Stimulated activated CD4-positive, alpha-beta T cell treated with anti-CD3 and anti-CD28 coated beads, TNF-alpha, amount 100 ng/mL, for 4 hours (primary cell): Measurements from ENCODE around the gene CEBPG.

Experiments used
- DNase-seq, 3 experiments: peaks; one replicate each; pipeline ENCODE4 v3.0.0-alpha.2; 2020; ENCODE audit warnings: low read depth in 3 of 3

Gene CEBPG

GRCh38 chr19:33350538-33351309, 22.8 kb upstream of the CEBPG start:
- DNase-seq = no peak

- DNase-seq = no peak
These were observed 18.0 kb upstream of the CEBPG start for GRCh38 chr19:33355535-33355934.

DNA sequence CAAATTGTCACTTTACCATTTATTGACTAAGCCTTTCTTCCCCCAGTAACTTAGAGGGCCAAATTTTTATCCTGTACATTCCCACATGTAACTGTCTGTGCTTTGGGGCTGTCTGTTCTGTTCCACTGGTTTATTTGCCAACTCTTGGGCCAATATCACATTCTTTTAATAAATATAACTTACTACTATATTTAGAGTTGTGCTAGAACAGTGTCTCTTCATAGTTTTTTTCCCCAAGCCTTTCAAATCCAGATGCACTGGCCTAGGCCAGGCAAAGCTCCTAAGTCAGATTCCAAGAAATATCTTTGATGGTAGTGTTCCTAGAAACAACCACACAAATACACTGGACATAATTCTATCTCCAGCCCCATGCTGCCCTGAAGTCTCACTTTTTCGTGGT, 16.0 kb upstream of the CEBPG start:
- DNase-seq = no peak

DNA sequence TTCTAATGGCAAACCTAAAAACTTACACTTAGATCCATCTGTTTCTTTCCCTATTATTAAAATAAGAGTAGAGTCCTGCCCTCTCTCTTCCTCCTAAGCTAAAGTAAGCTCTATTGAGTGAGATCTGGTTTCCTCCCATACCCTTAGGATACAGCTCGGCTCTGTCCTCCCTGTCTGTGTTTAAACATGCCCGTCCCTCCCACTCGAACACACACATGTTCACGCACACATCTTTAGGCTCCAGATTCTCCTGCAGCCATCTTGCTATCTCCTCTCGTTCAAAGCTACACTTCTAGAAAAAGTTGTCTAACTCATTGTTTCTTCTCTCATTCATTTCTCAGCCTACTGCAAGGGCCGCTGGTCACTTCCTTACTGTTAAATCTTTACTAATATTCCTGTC, 15.1 kb upstream of the CEBPG start:
- no peak for DNase-seq

DNA sequence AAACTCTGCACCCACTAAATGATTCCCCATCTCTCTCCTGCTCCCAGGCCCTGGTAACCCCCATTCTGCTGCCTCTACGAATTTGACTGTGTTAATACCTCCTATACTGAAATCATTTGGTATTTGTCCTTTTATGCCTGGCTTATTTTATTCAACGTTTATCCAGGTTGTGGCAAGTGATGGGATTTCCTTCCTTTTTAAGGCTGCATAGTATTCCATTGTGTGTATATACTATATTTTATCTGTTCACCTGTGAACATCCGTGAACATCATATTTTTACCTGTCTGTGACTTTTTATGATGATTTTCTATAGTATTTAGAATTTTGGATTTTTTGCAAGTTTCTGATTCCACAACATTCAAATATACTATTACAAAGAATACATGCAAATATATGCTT, 13.9 kb upstream of the CEBPG start:
- DNase-seq = no peak

GRCh38 chr19:33362508-33363228, 10.8 kb upstream of the CEBPG start:
- DNase-seq = no peak

DNA sequence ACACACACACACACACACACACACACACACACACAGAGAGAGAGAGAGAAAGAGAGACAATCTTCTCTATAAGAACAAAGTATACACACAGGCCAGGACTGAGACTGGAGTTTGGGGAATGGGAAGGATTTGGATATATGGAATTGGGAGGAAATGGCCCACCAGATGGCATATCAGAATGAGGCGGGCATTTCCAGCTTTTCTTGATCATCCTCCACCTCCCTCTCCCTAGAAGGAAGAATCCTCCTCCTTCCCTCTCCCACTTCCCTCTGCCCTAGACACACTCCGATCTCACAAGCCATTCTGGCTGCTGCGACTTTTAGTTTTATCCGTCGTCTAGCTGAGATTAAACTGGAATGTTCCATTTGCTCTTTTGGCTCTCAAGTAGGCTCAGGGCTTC, 10.0 kb upstream of the CEBPG start:
- no peak for DNase-seq

DNA sequence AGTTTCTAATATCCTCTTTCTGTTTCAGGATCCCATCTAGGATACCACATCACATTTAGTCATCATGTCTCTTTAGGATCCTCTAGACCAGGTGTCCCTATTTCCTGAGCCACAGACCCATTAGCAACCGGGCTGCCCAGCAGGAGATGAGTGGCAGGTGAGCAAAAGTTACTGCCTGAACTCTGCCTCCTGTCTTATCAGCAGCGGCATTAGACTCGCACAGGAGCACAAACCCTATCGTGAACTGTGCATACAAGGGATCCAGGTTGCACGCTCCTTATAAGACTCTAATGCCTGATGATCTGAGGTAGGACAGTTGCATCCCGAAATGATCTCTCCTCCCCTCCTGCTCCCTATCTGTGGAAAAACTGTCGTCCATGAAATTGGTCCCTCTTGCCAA, 7.8 kb upstream of the CEBPG start:
- no peak for DNase-seq

DNA sequence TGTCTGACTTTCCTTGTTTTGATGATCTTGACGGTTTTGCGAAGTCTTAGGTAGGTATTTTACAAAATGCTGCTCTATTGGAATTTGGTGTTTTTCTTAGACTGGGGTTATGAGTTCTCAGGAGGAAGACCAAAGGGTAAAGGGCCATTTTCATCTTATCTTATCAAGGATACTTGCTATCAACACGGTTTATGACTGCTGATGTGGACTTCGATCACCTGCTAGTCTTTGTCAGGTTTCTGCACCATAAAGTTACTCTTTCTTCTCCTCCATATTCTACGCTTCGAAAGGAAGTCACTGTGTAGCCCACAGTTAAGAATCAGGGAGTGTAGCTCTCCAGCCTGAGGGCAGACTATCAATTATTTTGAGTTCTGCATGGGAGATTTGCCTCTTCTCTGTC, 7.4 kb upstream of the CEBPG start:
- no peak for DNase-seq

GRCh38 chr19:33366897-33367296, 6.6 kb upstream of the CEBPG start:
- DNase-seq = no peak

GRCh38 chr19:33368074-33368864, 5.2 kb upstream of the CEBPG start:
- DNase-seq = no peak

GRCh38 chr19:33370783-33371182, 2.7 kb upstream of the CEBPG start:
- no peak for DNase-seq

GRCh38 chr19:33374236-33374714, 766 bp downstream of the CEBPG start:
- DNase-seq = no peak

DNA sequence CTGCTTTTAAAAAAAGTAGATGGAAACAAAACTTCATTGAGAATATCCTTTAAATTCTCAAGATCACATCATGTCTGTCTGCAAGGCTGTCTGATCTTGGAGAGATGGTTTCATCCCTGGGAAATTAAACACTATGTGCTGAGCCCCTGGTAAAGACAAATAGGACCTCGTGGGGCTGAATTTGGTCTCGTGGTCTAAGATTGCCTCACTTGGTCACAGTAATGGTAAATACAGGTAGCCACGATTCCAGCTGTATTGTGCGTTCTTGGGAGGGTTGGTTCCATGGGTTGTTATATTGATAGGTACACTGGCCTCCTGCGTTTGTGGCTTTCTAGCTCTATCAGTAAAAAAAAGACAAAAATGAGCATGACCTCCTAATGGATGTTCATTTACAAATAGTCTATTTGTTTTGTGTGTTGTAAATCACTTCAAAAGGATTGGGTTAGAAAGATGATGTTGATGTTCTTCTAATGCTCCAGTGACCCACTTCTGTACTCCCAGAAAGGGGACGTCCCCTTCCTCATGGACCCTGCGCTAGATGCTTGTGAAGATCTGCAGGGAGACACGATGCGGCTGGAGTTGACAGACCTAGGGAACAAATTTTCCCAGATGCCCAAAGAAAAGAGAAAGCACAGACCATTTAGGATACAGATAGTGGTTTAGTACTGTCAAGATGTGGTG, 1.8 kb downstream of the CEBPG start:
- no peak for DNase-seq

GRCh38 chr19:33375837-33376159, 2.3 kb downstream of the CEBPG start:
- no peak for DNase-seq

DNA sequence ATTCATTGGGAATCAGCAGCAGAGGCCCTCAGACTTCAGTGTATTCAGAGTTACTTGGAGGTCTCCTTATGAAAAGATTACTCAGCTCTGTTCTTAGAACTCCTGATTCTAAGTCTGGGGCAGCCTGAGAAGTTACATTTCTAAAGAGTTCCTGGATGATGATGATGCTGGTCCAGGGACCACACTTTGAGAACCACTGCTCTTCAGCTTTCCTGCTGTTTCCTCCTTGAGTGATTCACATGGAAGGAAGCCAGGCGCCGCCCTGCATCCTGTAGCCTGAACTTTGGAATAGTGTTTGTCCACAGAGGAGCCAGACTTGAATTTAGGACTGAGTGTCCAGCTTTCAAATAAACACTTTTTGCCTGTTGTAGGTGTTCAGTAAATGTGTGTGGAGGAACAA, 2.9 kb downstream of the CEBPG start:
- DNase-seq = no peak

DNA sequence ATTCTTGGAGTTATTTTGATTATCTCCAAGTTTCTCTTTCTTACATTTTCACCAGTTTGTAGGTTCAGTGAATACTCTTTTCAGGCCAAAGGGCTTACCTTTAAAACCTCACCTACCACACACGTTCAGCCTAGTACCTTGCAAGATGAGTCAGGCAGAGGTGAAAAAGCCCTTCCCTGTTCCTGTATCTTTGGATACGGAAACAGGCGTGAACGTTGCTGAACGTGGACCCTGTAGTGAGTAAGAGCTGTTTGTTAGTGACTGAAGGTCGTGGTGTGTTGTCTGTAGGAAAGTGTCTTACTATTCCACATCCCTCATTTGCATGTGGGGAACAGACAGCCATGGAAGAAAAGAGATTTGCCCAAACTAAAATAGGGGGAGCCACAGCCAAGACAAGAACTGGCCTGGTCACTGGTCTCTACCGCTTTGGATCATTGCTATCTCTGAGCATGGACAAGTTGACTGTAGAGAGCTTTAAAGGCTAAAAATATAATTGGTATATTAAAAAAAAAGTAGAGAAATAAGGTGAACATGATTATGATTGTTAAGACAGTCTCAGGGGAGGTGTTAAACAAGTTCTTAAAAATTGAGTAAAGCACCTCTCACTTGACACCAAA, 3.5 kb downstream of the CEBPG start:
- no peak for DNase-seq

- no peak for DNase-seq
These were observed 4.3 kb downstream of the CEBPG start for GRCh38 chr19:33377586-33378475.

DNA sequence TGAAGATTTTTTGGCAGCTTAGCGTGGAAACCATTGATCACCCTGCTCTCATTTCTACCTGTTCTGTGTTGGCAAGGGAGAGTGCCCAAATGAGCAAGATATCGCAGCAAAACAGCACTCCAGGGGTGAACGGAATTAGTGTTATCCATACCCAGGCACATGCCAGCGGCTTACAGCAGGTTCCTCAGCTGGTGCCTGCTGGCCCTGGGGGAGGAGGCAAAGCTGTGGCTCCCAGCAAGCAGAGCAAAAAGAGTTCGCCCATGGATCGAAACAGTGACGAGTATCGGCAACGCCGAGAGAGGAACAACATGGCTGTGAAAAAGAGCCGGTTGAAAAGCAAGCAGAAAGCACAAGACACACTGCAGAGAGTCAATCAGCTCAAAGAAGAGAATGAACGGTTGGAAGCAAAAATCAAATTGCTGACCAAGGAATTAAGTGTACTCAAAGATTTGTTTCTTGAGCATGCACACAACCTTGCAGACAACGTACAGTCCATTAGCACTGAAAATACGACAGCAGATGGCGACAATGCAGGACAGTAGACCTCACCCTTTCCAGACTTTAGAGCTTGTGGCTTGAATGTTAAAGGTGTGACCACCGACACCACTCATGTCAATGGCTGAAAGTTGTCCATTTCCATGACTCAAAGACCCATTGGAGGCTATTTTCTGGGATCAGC, 5.8 kb downstream of the CEBPG start:
- DNase-seq = no peak

DNA sequence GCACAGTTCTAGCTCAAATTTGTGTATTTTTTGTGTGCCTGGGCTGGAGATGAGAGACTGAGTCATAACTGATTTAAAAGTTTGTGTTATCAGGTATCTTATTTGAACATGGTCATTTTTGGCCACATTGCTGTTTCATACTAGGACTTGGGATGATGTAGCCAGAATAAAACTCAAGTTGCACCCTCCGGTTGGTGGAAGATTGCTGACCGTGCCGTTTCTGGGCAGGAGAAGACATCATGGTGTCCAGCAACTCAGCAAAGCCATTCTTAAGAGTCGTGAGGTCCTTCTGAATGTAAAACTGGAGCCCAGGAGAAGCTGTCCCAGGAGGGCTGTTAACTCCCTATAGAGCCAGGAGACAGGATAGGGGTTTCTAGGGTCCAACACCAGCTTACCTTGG, 7.6 kb downstream of the CEBPG start:
- no peak for DNase-seq
